ENCODE measurements around the gene ITGA6. TPM values are rescaled to one million over a fixed set of nuclear protein-coding genes. Genes with fewer than 3 reads are reported as not detected.
A peak's percentile ranks its signal among the peaks of the same experiment; 100 is the strongest.

Gene ITGA6
- total RNA-seq, 2 experiments from 2014 or later, result 0.38 TPM; not detected in 1

DNA sequence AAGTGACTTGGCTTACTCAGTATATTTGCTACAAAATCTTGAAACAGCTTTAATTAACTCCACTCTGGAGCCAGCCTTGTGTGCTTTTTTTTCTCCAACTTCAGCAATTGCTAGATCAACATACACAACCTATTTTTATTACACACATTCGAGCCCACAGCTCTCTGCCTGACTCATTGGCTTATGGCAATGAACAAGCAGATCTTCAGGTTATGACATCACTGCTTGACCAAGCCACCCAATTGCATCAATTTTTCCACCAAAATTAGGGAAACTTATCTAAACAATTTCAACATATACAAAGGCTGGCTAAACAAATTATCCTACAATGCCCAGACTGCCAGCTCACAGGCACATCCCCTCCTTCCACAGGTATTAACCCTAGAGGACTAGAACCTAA is 88.9 kb downstream of the ITGA6 start:
- POLR2A ChIA-PET, result interaction anchor here (0.7 kb wide), 1 partner anchor 1600 kb away, joined by 3 read pairs; no protein-coding TSS in a partner anchor

DNA sequence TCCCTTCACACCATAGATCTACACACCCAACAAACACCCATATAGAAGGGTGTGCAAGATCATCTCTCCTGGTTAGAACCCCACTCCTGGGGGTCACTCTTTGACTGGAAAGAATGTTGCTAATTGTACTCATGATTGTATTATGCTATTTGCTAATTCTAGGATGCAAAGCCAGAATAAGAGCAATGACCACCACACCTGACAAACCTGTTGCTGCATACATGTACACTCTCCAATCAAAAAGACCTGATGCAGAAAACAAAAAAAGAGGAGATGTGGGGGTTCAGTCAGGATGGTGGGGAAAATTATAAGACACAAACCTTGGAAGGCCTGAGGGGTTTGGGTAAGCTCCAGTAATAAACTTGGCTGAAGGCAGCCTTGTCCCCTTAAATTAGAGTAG is 91.6 kb downstream of the ITGA6 start:
- Histone ChIP-seq H3K27ac (ENCODE audit: low read depth, low read length, poor library complexity, severe bottlenecking) (no peak overlapping the region), H2AFZ (ENCODE audit: low read length) (no peak overlapping the region), H3K36me3 (ENCODE audit: insufficient read depth, low read length) (no peaks in the 10 kb centered on the region), H3K4me2 (ENCODE audit: low read length) (no peak overlapping the region), H3K4me1 (ENCODE audit: insufficient read depth, low read length, poor library complexity, severe bottlenecking) (no peaks in the 10 kb centered on the region), H3K9me3 (ENCODE audit: low read length) (peaks cover 8% of the 10 kb centered on the region), H3K9me2 (ENCODE audit: insufficient read depth, low read length) (no peaks in the 10 kb centered on the region), H4K20me1 (ENCODE audit: insufficient read depth, low read length) (no peaks in the 10 kb centered on the region), H3K79me2 (ENCODE audit: insufficient read depth, low read depth, low read length) (no peaks in the 10 kb centered on the region), H3K4me3 (ENCODE audit: low read depth, low read length, poor library complexity, severe bottlenecking) (no peak overlapping the region)
- intact Hi-C loops (cut with micrococcal nuclease; ENCODE audit: unreplicated experiment), result no loop called here
- TF ChIP-seq, protein P1, sequence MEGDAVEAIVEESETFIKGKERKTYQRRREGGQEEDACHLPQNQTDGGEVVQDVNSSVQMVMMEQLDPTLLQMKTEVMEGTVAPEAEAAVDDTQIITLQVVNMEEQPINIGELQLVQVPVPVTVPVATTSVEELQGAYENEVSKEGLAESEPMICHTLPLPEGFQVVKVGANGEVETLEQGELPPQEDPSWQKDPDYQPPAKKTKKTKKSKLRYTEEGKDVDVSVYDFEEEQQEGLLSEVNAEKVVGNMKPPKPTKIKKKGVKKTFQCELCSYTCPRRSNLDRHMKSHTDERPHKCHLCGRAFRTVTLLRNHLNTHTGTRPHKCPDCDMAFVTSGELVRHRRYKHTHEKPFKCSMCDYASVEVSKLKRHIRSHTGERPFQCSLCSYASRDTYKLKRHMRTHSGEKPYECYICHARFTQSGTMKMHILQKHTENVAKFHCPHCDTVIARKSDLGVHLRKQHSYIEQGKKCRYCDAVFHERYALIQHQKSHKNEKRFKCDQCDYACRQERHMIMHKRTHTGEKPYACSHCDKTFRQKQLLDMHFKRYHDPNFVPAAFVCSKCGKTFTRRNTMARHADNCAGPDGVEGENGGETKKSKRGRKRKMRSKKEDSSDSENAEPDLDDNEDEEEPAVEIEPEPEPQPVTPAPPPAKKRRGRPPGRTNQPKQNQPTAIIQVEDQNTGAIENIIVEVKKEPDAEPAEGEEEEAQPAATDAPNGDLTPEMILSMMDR (conservative IDR thresholded peaks at IDR 0.05; ENCODE audit: low read length), result no peak
- TF ChIP-seq EZH2phosphoT487 (IDR thresholded peaks at IDR 0.05; ENCODE audit: borderline replicate concordance, low read depth, low read length), result no peak
- no peak for DNase-seq (ENCODE audit: low spot score)
- CTCF ChIA-PET (ENCODE audit: unreplicated experiment), result no interaction called here
- POLR2A ChIA-PET, result no interaction called here
- BruUV-seq (replicated peaks), result no TSS peak

More for the DNA sequence above, 88.9 kb downstream of the ITGA6 start:
- H3K4me1 ChIP-seq (ENCODE audit: insufficient read depth, low read length, poor library complexity, severe bottlenecking), result no peaks in the 10 kb centered on the region
- TF ChIP-seq, protein P1 (conservative IDR thresholded peaks at IDR 0.05; ENCODE audit: low read length), result no peak
- no peak for TF ChIP-seq EZH2phosphoT487 (IDR thresholded peaks at IDR 0.05; ENCODE audit: borderline replicate concordance, low read depth, low read length)
- no peak for DNase-seq (ENCODE audit: low spot score)
- no peak overlapping the region for H3K4me3 ChIP-seq (ENCODE audit: low read depth, low read length, poor library complexity, severe bottlenecking)
- no peak overlapping the region for H3K4me2 ChIP-seq (ENCODE audit: low read length)
- CTCF ChIA-PET (ENCODE audit: unreplicated experiment), result no interaction called here
- peaks cover 20% of the 10 kb centered on the region for H3K9me3 ChIP-seq (ENCODE audit: low read length)
- BruUV-seq (replicated peaks), result no TSS peak
- no peak overlapping the region for H2AFZ ChIP-seq (ENCODE audit: low read length)
- H4K20me1 ChIP-seq (ENCODE audit: insufficient read depth, low read length), result no peaks in the 10 kb centered on the region
- H3K27ac ChIP-seq (ENCODE audit: low read depth, low read length, poor library complexity, severe bottlenecking), result no peak overlapping the region
- peaks cover 10% of the 10 kb centered on the region for H3K36me3 ChIP-seq (ENCODE audit: insufficient read depth, low read length)
- no peaks in the 10 kb centered on the region for H3K9me2 ChIP-seq (ENCODE audit: insufficient read depth, low read length)
- no peaks in the 10 kb centered on the region for H3K79me2 ChIP-seq (ENCODE audit: insufficient read depth, low read depth, low read length)
- intact Hi-C loops (cut with micrococcal nuclease; ENCODE audit: unreplicated experiment), result no loop called here

DNA sequence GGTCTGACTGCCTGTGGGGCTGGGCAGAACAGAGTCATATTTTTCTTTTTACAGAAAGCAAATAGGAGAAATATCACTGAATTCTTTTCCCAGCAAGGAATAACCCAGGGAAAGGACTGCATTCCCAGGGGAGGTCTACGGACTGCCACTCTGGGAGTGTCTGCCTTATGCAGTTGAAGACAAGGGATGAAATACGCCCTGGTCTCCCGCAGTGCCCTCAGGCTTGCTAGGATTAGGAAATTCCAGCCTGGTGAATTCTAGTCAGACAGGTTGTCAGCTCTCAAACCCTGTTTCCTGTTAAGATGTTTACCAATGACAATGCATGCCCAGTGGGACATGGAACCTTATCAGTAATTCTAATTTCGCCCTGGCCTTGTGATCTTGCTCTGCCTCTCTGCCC is 98.2 kb downstream of the ITGA6 start:
- Histone ChIP-seq H3K79me2 (ENCODE audit: insufficient read depth, low read depth, low read length) (no peaks in the 10 kb centered on the region), H3K4me3 (ENCODE audit: low read depth, low read length, poor library complexity, severe bottlenecking) (no peak overlapping the region), H3K9me3 (ENCODE audit: low read length) (no peaks in the 10 kb centered on the region), H3K27ac (ENCODE audit: low read depth, low read length, poor library complexity, severe bottlenecking) (no peak overlapping the region), H4K20me1 (ENCODE audit: insufficient read depth, low read length) (no peaks in the 10 kb centered on the region), H3K4me1 (ENCODE audit: insufficient read depth, low read length, poor library complexity, severe bottlenecking) (no peaks in the 10 kb centered on the region), H3K4me2 (ENCODE audit: low read length) (no peak overlapping the region), H2AFZ (ENCODE audit: low read length) (no peak overlapping the region), H3K9me2 (ENCODE audit: insufficient read depth, low read length) (no peaks in the 10 kb centered on the region), H3K36me3 (ENCODE audit: insufficient read depth, low read length) (no peaks in the 10 kb centered on the region)
- BruUV-seq (replicated peaks), result no TSS peak
- ChIA-PET POLR2A (no interaction called here), CTCF (ENCODE audit: unreplicated experiment) (no interaction called here)
- TF ChIP-seq, protein P1 (conservative IDR thresholded peaks at IDR 0.05; ENCODE audit: low read length), result no peak
- TF ChIP-seq EZH2phosphoT487 (IDR thresholded peaks at IDR 0.05; ENCODE audit: borderline replicate concordance, low read depth, low read length), result no peak
- DNase-seq (ENCODE audit: low spot score), result peak; percentile 8
- intact Hi-C loops (cut with micrococcal nuclease; ENCODE audit: unreplicated experiment), result no loop called here

Data from OCI-LY7 (cell line).